OCI-LY3 (cell line): ENCODE data around the gene CCDC178.

Experiments
- CTCF ChIP-seq: fragments of 200-600, 300-600 bp; sonication (generic); IDR thresholded peaks from 2 replicates; pipeline ENCODE4 v1.5.1; 2014; ENCODE audit warnings: antibody characterized with exemption, low read length, low read depth
- EZH2phosphoT487 ChIP-seq: fragments of 200-600 bp; shearing (Covaris generic); IDR thresholded peaks from 2 replicates; pipeline ENCODE4 v1.6.1; 2018; ENCODE audit warnings: antibody characterized with exemption, mixed run types, low read depth

GRCh38 chr18:33051407-33051806 is 389.1 kb downstream of the CCDC178 start:
- TF ChIP-seq CTCF, result no peak
- no peak for TF ChIP-seq EZH2phosphoT487
